HG03520 (cell line): ENCODE measurements around the gene IL22RA1.

ENCODE experiments used
- ATAC-seq: cut with Tn5 transposase; IDR thresholded peaks from one replicate; pipeline ENCODE4 v1.9.1; 2021; ENCODE audit warnings: mild to moderate bottlenecking, moderate library complexity; ENCODE audit not compliant: unreplicated experiment

IL22RA1 gene

GRCh38 chr1:24077278-24077978 is 65.5 kb downstream of the IL22RA1 start:
- ATAC-seq: no peak

GRCh38 chr1:24075946-24076345 is 67.0 kb downstream of the IL22RA1 start:
- no peak for ATAC-seq

- no peak for ATAC-seq
These were observed 67.4 kb downstream of the IL22RA1 start for GRCh38 chr1:24075590-24075854.

- ATAC-seq: no peak
These were observed 67.9 kb downstream of the IL22RA1 start for GRCh38 chr1:24074817-24075589.

- no peak for ATAC-seq
These were observed 68.7 kb downstream of the IL22RA1 start for GRCh38 chr1:24074196-24074595.

GRCh38 chr1:24071941-24072340 is 71.0 kb downstream of the IL22RA1 start:
- no peak for ATAC-seq

- ATAC-seq: no peak
These were observed 72.0 kb downstream of the IL22RA1 start for GRCh38 chr1:24070821-24071393.

GRCh38 chr1:24069817-24070216 is 73.1 kb downstream of the IL22RA1 start:
- no peak for ATAC-seq
